GM12801 (cell line): ENCODE results near the gene PON1.

ENCODE experiments used
- CTCF ChIP-seq: IDR thresholded peaks from one replicate; pipeline ENCODE4 v1.5.1; 2011; ENCODE audit warnings: control low read depth; ENCODE audit not compliant: insufficient read length; ENCODE audit errors: extremely low read depth

PON1 gene

GRCh38 chr7:95303013-95303905 is 21.1 kb downstream of the PON1 start:
- TF ChIP-seq CTCF: no peak

- no peak for TF ChIP-seq CTCF
Observed at GRCh38 chr7:95298091-95298490, 26.2 kb downstream of the PON1 start.

GRCh38 chr7:95297041-95297440 is 27.3 kb downstream of the PON1 start:
- TF ChIP-seq CTCF: no peak

- TF ChIP-seq CTCF: no peak
Observed at GRCh38 chr7:95296456-95296855, 27.9 kb downstream of the PON1 start.

GRCh38 chr7:95295397-95295796 is 28.9 kb downstream of the PON1 start:
- no peak for TF ChIP-seq CTCF

- no peak for TF ChIP-seq CTCF
Observed at GRCh38 chr7:95290166-95290830, 34.0 kb downstream of the PON1 start.

GRCh38 chr7:95286096-95286495 is 38.2 kb downstream of the PON1 start:
- no peak for TF ChIP-seq CTCF
